GM12878 (cell line): Measurements from ENCODE around the gene COL15A1. TPM values are rescaled to one million over a fixed set of nuclear protein-coding genes. Genes with fewer than 3 reads are reported as not detected.

ENCODE experiments used
- CBX3 ChIP-seq: fragments of 200-600 bp; sonication (generic); IDR thresholded peaks from 2 replicates; pipeline ENCODE4 v1.6.1; 2016; ENCODE audit warnings: low read depth, borderline replicate concordance
- CEBPZ ChIP-seq: fragments of 150-350 bp; IDR thresholded peaks from 2 replicates; pipeline ENCODE4 v1.6.1; 2016; ENCODE audit warnings: low read depth, low read length
- EP300 ChIP-seq, 2 experiments: fragments of 150-350 bp in 1 of 2; IDR thresholded peaks; 2 replicates each; pipeline ENCODE4 v1.6.1; 2011 to 2012; ENCODE audit warnings: low read depth in 2 of 2, low read length in 2 of 2, borderline replicate concordance in 1 of 2, improper control_type of control experiment in 1 of 2, inconsistent platforms in 1 of 2; ENCODE audit not compliant: control insufficient read depth in 1 of 2
- HSF1 ChIP-seq: fragments of 150-350 bp; IDR thresholded peaks from 2 replicates; pipeline ENCODE4 v1.6.1; 2014; ENCODE audit warnings: mild to moderate bottlenecking, low read depth, low read length
- IKZF1 ChIP-seq: fragments of 450-650 bp; conservative IDR thresholded peaks from 2 replicates; pipeline ENCODE4 v1.6.1; 2017; ENCODE audit warnings: antibody characterized with exemption, mild to moderate bottlenecking
- MTA2 ChIP-seq: fragments of 450-650 bp; IDR thresholded peaks from 2 replicates; pipeline ENCODE4 v1.6.1; 2016; ENCODE audit warnings: low read depth, mild to moderate bottlenecking, moderate library complexity
- NFIC ChIP-seq: IDR thresholded peaks from 2 replicates; pipeline ENCODE4 v1.6.1; 2012; ENCODE audit warnings: low read depth, mild to moderate bottlenecking, inconsistent platforms, low read length, moderate library complexity
- PRDM15 ChIP-seq: fragments of 450-650 bp; formaldehyde crosslinking; IDR thresholded peaks from 2 replicates; pipeline ENCODE4 v1.4.0; 2020; ENCODE audit warnings: mild to moderate bottlenecking, moderate library complexity
- RUNX3 ChIP-seq: IDR thresholded peaks from 2 replicates; pipeline ENCODE4 v1.6.1; 2012; ENCODE audit warnings: low read length, inconsistent platforms
- SIN3A ChIP-seq: IDR thresholded peaks from 2 replicates; pipeline ENCODE4 v1.6.1; 2012; ENCODE audit warnings: low read depth, low read length, improper control_type of control experiment
- SREBF2 ChIP-seq: IDR thresholded peaks from 2 replicates; pipeline ENCODE4 v1.6.1; 2012; ENCODE audit warnings: mild to moderate bottlenecking, low read length
- STAT1 ChIP-seq: fragments of 450-650 bp; conservative IDR thresholded peaks from 2 replicates; pipeline ENCODE4 v1.6.1; 2014; ENCODE audit warnings: antibody characterized with exemption, mild to moderate bottlenecking
- TARDBP ChIP-seq: IDR thresholded peaks from 2 replicates; pipeline ENCODE4 v1.6.1; 2016; ENCODE audit warnings: borderline replicate concordance
- ZBED1 ChIP-seq: IDR thresholded peaks from 2 replicates; pipeline ENCODE4 v1.6.1; 2016; ENCODE audit warnings: borderline replicate concordance
- ZBTB4 ChIP-seq: fragments of 450-650 bp; formaldehyde crosslinking; IDR thresholded peaks from 2 replicates; pipeline ENCODE4 v1.4.0; 2022; ENCODE audit warnings: mild to moderate bottlenecking, moderate library complexity
- ZNF217 ChIP-seq: fragments of 450-650 bp; IDR thresholded peaks from 2 replicates; pipeline ENCODE4 v1.6.1; 2017; ENCODE audit warnings: antibody characterized with exemption, mild to moderate bottlenecking
- polyA plus RNA-seq, 11 experiments: library from polyadenylated mRNA; depleted of rRNA in 4 of 11; unstranded in 6 of 11; stranded (reverse) in 5 of 11; fragments of >200 nt; fragmentation: Nextera tagmentation in 4 of 11; fragmentation: Illumina TruSeq in 1 of 11; extraction: Ambion mirVana in 4 of 11; extraction: Trizol in 1 of 11; gene quantifications; 1 replicate in 1 of 11; 2 replicates in 10 of 11; pipeline versions ENCODE4 v1.2.1 to v1.2.3, GENCODE V29; 2011 to 2016; ENCODE audit warnings: inconsistent platforms in 2 of 11, missing spikeins in 2 of 11, low read depth in 1 of 11
- total RNA-seq, 4 experiments: library from RNA; depleted of rRNA in 3 of 4; stranded (reverse); fragments of >200 nt in 3 of 4; fragmentation: Illumina TruSeq in 1 of 4; extraction: Trizol in 1 of 4; gene quantifications; 2 replicates each; pipeline versions ENCODE4 v1.2.1 to v1.2.3, GENCODE V29; 2013 to 2021

Gene COL15A1
- total and polyA plus RNA-seq, 10 of the 15 experiments (the other 5 are each of a cell fraction or from before 2014, with no cell fraction given) = 0.01 to 0.28 (median 0.06) TPM; not detected in 2

DNA sequence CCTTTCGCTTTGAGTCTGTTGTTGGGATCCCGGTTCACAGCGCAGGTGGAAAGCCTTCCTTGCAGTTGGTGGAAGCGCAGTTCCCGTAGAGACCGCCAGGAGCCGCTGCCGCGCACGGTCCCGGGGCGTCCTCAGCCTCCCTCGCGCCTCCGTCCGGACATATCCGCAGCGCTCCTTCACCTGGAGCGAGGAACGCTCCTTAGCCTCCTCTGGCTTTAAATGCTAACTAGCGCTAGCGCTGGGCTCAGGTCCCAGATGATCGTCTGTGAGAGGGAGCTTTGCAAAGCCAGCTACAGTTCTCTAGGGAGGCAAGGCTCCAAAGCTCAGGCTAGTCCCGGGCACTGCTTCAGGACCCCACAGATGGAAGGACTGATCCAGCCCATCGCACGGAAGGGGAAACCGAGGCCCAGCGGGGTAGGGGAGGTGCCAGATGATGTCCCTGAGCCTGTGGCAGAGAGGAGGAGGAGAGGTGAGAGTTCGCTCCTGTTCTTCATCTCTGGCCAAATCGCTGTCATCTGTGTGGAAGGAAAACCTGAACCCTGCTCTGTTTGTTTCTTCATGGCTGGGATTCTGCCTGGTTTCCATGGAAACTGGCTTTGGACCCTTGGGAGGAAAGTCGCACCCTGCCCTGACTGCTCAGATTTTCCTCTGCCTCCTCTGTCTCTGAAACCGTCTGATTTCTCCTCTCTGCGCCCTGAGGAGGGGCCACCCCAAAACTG, 31.4 kb downstream of the COL15A1 start (continued):
- no peak for TF ChIP-seq PRDM15 (CRISPR knock-in tag)
- TF ChIP-seq SIN3A = no peak
- TF ChIP-seq HSF1 = no peak
- no peak for TF ChIP-seq MTA2
- TF ChIP-seq ZNF217 = no peak
- TF ChIP-seq CEBPZ = no peak
- no peak for TF ChIP-seq RUNX3
- no peak for TF ChIP-seq SREBF2
- TF ChIP-seq CBX3 = no peak
- peak; percentile 34; the same call in 1 of the 2 replicates for TF ChIP-seq IKZF1
- TF ChIP-seq STAT1 = 0 out of 2 replicates have a peak, but pooled peaks have one; percentile 46
- no peak for TF ChIP-seq EP300 (IDR thresholded peaks at IDR 0.05; ENCODE audit: borderline replicate concordance in 1 of 2, control insufficient read depth in 1 of 2, low read depth in 2 of 2, low read length in 2 of 2)
- no peak for TF ChIP-seq ZBED1
- no peak for TF ChIP-seq NFIC
- TF ChIP-seq TARDBP = no peak
- no peak for TF ChIP-seq ZBTB4 (CRISPR knock-in tag)
